PC-9 (cell line): ENCODE data around the gene CENPC. TPM values are rescaled to one million over a fixed set of nuclear protein-coding genes. Genes with fewer than 3 reads are reported as not detected.

Experiments used
- BruUV-seq: library from RNA; stranded (reverse); fragments of 400-500 nt; replicated peaks from 2 replicates; lab custom pipeline; 2021; lab: Mats Ljungman, UMichigan
- CTCF ChIA-PET: fragments of 300-600 bp; sonication (Branson Sonifier 250); formaldehyde crosslinking; loops from one replicate; lab custom pipeline; 2022; ENCODE audit warnings: antibody characterized with exemption; lab: Charles Lee
- POLR2A ChIA-PET: fragments of 300-600 bp; sonication (Branson Sonifier 250); formaldehyde crosslinking; loops from one replicate; lab custom pipeline; 2022; ENCODE audit warnings: antibody characterized with exemption; ENCODE audit not compliant: unreplicated experiment; lab: Charles Lee
- DNase-seq, 2 experiments: peaks; one replicate each; pipeline versions ENCODE4 v3.0.0 to v3.0.0-alpha.2; 2015 to 2022; ENCODE audit warnings: mixed read lengths in 1 of 2
- H2AFZ ChIP-seq: fragments of 200-600 bp; sonication (generic); 2 replicates; pipeline ENCODE4 v1.8.1; 2017; ENCODE audit warnings: antibody characterized with exemption
- H3F3A ChIP-seq: fragments of 200-600 bp; sonication (generic); 2 replicates; pipeline ENCODE4 v1.8.1; 2017; ENCODE audit warnings: antibody characterized with exemption, mild to moderate bottlenecking, low read depth; ENCODE audit not compliant: insufficient read depth
- H3K27ac ChIP-seq: fragments of 200-600 bp; sonication (generic); 2 replicates; pipeline ENCODE4 v1.6.1; 2016; ENCODE audit warnings: mixed run types
- H3K27me3 ChIP-seq: fragments of 200-600 bp; sonication (generic); 2 replicates; pipeline ENCODE4 v1.6.1; 2016; ENCODE audit warnings: low read depth, mixed run types; ENCODE audit not compliant: insufficient read depth
- H3K36me3 ChIP-seq: fragments of 200-600 bp; sonication (generic); 2 replicates; pipeline ENCODE4 v1.6.1; 2016; ENCODE audit warnings: low read depth, mixed run types
- H3K4me1 ChIP-seq: fragments of 200-600 bp; sonication (generic); replicated peaks from 2 replicates; pipeline ENCODE4 v1.6.1; 2016; ENCODE audit warnings: mixed run types; ENCODE audit not compliant: insufficient read depth
- H3K4me2 ChIP-seq: fragments of 200-600 bp; sonication (generic); 2 replicates; pipeline ENCODE4 v1.6.1; 2017; ENCODE audit warnings: mixed run types
- H3K4me3 ChIP-seq: fragments of 200-600 bp; sonication (generic); 2 replicates; pipeline ENCODE4 v1.6.1; 2016; ENCODE audit warnings: mixed run types
- H3K79me2 ChIP-seq: fragments of 200-600 bp; sonication (generic); 2 replicates; pipeline ENCODE4 v1.6.1; 2017; ENCODE audit warnings: low read depth, mixed run types
- H3K9me2 ChIP-seq: fragments of 200-600 bp; sonication (generic); 2 replicates; pipeline ENCODE4 v1.8.1; 2017; ENCODE audit warnings: mild to moderate bottlenecking; ENCODE audit not compliant: insufficient read depth
- H3K9me3 ChIP-seq: fragments of 200-600 bp; sonication (generic); 2 replicates; pipeline ENCODE4 v1.8.1; 2016; ENCODE audit warnings: low read depth; ENCODE audit not compliant: insufficient read depth
- H4K20me1 ChIP-seq: fragments of 200-600 bp; sonication (generic); 2 replicates; pipeline ENCODE4 v1.8.1; 2017; ENCODE audit not compliant: insufficient read depth
- CTCF ChIP-seq: fragments of 200-600 bp; sonication (generic); conservative IDR thresholded peaks from 2 replicates; pipeline ENCODE4 v1.6.1; 2017; ENCODE audit warnings: mixed run types, antibody characterized with exemption, mild to moderate bottlenecking, moderate library complexity
- EZH2 ChIP-seq: fragments of 200-600 bp; sonication (generic); IDR thresholded peaks from 2 replicates; pipeline ENCODE4 v1.8.0; 2017; ENCODE audit warnings: antibody characterized with exemption, low read depth
- intact Hi-C: fragments of 100-400 bp; cut with micrococcal nuclease; formaldehyde crosslinking; loops from one replicate; pipeline ENCODE4 v1.10.0; 2022; ENCODE audit not compliant: unreplicated experiment
- total RNA-seq: library from RNA; stranded (reverse); gene quantifications from 2 replicates; pipeline ENCODE4 v1.2.3, GENCODE V29; 2021

CENPC gene
- total RNA-seq, 1 experiment from 2014 or later = 14.2 TPM

GRCh38 chr4:67546971-67547370 lies 1.7 kb upstream of the CENPC start:
- intact Hi-C loops = no loop called here
- no peaks in the 10 kb centered on the region for H3K27me3 ChIP-seq
- H3K9me2 ChIP-seq = no peaks in the 10 kb centered on the region
- no peaks in the 10 kb centered on the region for H4K20me1 ChIP-seq
- no peak overlapping the region; the same call in 1 of the 2 replicates for H2AFZ ChIP-seq
- H3F3A ChIP-seq = no peaks in the 10 kb centered on the region; the same call in 1 of the 2 replicates
- TF ChIP-seq CTCF (no peak), EZH2 (no peak)
- no TSS peak for BruUV-seq
- no peak overlapping the region for H3K4me3 ChIP-seq
- POLR2A ChIA-PET = no interaction called here
- H3K4me1 ChIP-seq = peaks cover 9% of the 10 kb centered on the region
- H3K27ac ChIP-seq = no peak overlapping the region
- no peak overlapping the region for H3K4me2 ChIP-seq
- peaks cover 26% of the 10 kb centered on the region for H3K79me2 ChIP-seq
- no peaks in the 10 kb centered on the region for H3K36me3 ChIP-seq
- no peaks in the 10 kb centered on the region for H3K9me3 ChIP-seq
- no peak for DNase-seq
- CTCF ChIA-PET = interaction anchor here (0.6 kb wide), 1 partner anchor 607 kb away, joined by 6 read pairs; no protein-coding TSS in a partner anchor

- intact Hi-C loops = no loop called here
- Histone ChIP-seq H3K4me2 (peak overlapping the region; percentile 82), H3K36me3 (0 out of 2 replicates have a peak, but pooled peaks cover 6% of the 10 kb centered on the region), H3F3A (no peaks in the 10 kb centered on the region; the same call in 1 of the 2 replicates), H3K4me1 (peaks cover 9% of the 10 kb centered on the region), H3K27ac (no peak overlapping the region), H3K4me3 (peak overlapping the region; percentile 58), H2AFZ (peak overlapping the region; percentile 75), H3K79me2 (peaks cover 26% of the 10 kb centered on the region), H4K20me1 (no peaks in the 10 kb centered on the region), H3K9me2 (no peaks in the 10 kb centered on the region), H3K9me3 (no peaks in the 10 kb centered on the region), H3K27me3 (no peaks in the 10 kb centered on the region)
- DNase-seq = no peak
- no peak for TF ChIP-seq CTCF
- no peak for TF ChIP-seq EZH2
- TSS peak; percentile 75 for BruUV-seq
- ChIA-PET POLR2A (no interaction called here), CTCF (no interaction called here)
Observed at GRCh38 chr4:67546004-67546356, 677 bp upstream of the CENPC start.

GRCh38 chr4:67542076-67542475 lies 3.2 kb downstream of the CENPC start:
- DNase-seq = no peak
- BruUV-seq = no TSS peak

More at GRCh38 chr4:67542076-67542475, 3.2 kb downstream of the CENPC start:
- Histone ChIP-seq H3K9me3 (no peaks in the 10 kb centered on the region), H4K20me1 (no peaks in the 10 kb centered on the region), H3K27ac (no peak overlapping the region), H3K4me2 (no peak overlapping the region), H3K27me3 (no peaks in the 10 kb centered on the region), H3K36me3 (0 out of 2 replicates have a peak, but pooled peaks cover 13% of the 10 kb centered on the region), H3K9me2 (no peaks in the 10 kb centered on the region), H3K4me1 (peaks cover 9% of the 10 kb centered on the region), H3K4me3 (no peak overlapping the region), H3F3A (no peaks in the 10 kb centered on the region; the same call in 1 of the 2 replicates), H2AFZ (no peak overlapping the region), H3K79me2 (peaks cover 26% of the 10 kb centered on the region)
- intact Hi-C loops = no loop called here
- ChIA-PET POLR2A (no interaction called here), CTCF (no interaction called here)
- TF ChIP-seq CTCF (no peak), EZH2 (no peak)
